Activated naive CD4-positive, alpha-beta T cell treated with anti-CD3 and anti-CD28 coated beads, Interleukin-2, amount 50 U/mL, for 16 hours (primary cell): ENCODE data around the gene VGLL4.
"Not testable (repeated sequence)": the region's sequence is repeated elsewhere in the genome, so short reads cannot be mapped to it uniquely, and the experiment has no call there.

Source experiments
- DNase-seq: peaks from one replicate; pipeline ENCODE4 v3.0.0-alpha.2; 2020

The VGLL4 gene

GRCh38 chr3:11582191-11582968 is 61.3 kb downstream of the VGLL4 start:
- DNase-seq, result no peak

DNA sequence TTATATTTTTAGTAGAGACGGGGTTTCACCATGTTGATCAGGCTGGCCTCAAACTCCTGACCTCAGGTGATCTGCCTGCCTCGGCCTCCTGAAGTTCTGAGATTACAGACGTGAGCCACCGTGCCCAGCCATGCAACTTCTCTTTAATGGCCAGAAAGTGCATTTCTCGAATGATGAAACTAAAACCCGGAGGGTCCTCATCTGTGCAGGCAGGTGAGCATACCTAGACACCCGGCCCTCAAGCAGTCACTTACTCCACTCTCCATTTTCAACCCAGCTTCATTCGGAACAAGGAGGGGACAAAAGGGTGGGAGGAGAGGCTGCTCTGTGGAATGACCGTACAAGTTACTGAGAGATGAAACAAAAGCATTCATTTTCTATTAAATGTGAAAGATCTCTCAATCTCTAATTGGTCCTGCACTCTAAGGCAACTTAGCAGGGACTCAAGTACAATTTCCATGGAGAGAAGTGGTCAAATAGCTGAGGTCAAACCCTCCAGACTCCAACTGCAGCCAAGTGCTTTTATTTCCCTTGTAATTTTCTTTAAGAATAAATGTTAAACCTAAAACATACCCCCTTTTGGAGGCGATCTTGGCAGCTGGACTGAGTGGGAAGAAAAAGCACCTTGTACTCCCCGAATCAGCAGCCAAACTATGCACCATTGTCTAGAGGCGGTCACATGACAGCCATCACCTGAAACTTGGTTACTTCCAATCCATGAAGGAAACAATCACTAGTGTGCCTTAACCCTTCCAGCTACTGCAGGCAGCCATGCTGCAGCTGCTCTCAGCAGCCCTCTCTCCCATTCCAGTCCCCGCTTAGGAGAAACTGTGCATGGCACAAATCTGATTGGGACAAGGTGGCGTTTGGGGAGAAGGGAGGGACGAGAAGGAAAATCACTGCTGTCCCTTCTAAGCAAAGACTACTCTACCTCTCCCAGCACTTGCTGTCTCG is 62.2 kb downstream of the VGLL4 start:
- DNase-seq, result no peak

DNA sequence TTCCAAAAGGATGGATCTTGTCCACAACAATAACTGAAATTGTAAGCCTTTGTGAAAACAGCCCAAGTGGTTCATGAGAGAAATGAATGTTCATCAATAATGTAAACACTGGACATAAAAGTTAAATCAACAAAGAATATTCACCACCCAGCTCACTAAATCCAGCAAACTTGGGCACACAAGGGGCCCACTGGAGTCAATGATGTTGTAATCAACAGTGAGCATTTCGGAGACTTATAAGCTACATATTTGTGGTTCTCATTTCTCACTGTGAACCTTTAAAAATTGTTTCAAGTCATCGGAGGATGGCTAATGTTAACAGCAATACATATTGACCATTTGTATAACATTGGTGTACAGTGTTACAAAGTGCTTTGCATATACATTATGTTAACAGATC is 63.1 kb downstream of the VGLL4 start:
- no peak for DNase-seq

GRCh38 chr3:11578169-11578568 is 65.5 kb downstream of the VGLL4 start:
- no peak for DNase-seq

DNA sequence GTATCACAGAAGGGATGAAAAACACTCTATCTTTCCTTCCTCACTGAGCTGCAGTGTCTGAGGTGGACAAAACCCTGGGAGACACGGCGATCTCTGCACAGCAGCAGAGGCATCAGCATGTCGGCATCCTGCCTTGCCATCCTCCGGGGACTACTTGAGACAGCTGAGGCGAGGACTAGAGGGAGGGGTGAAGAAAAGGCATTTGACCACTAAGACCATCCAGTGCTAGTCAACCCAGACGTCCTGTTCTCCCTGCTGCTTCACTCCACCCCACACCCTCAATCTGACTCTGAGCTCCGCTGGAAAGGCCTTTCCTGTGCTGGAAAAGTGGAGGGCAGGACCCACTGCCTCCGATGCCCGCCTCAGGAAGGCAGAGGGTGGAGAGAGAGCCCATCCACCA is 67.3 kb downstream of the VGLL4 start:
- DNase-seq, result no peak

DNA sequence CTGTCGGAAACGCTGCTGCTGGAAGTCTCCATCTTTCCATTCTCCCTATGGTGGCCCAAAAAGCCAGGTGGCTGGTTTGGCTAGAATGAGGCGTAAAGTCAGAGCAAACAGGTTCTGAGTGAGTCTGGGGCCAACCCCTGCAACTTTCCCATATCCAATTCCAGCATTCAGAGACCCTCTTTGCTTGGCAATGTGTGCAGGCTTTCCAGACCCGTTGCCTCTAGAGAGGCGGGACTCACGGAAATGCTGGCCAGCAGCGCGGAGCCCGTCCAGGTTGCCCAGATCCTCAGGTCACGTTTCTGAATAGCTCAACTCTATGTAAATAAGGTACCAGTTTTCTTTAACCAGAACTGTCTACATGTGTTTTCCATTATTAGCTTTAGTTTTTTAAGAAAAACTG is 68.0 kb downstream of the VGLL4 start:
- no peak for DNase-seq

GRCh38 chr3:11574981-11575669 is 68.6 kb downstream of the VGLL4 start:
- no peak for DNase-seq

- DNase-seq, result not testable (repeated sequence)
Measured at GRCh38 chr3:11572660-11573059, 71.1 kb downstream of the VGLL4 start.

DNA sequence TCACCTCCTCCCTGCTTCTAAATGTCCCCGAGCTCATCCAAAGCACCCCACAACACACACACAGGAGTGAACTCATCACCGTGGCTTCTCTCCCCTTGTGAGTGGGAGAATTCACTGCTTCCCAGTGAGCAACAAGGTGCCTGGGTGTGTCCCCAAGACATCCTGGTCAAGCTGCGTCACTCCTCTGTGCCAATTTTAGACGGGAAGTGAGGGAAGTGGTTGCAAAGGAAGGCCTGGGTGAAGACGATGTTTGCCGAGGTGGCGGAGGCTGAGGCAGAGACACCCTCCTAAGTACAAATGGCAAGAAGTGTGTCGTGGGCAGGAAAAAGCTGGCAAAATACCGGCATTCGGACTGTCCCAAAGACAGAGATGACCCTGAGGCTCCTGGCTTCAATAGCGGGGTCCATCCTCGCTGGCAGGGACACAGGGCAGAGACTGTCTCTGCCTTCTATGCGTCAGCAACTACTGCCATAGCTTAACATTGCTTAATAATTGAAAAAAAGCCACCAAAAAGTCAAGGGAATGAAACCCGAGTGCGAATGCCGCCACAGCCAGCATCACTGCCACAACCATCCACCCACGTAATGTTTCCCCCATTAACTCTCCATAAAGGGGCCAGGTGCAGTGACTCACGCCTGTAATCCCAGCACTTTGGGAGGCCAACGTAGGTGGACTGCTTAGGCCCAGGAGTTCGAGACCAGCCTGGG is 72.8 kb downstream of the VGLL4 start:
- no peak for DNase-seq

GRCh38 chr3:11570251-11570650 is 73.5 kb downstream of the VGLL4 start:
- no peak for DNase-seq

DNA sequence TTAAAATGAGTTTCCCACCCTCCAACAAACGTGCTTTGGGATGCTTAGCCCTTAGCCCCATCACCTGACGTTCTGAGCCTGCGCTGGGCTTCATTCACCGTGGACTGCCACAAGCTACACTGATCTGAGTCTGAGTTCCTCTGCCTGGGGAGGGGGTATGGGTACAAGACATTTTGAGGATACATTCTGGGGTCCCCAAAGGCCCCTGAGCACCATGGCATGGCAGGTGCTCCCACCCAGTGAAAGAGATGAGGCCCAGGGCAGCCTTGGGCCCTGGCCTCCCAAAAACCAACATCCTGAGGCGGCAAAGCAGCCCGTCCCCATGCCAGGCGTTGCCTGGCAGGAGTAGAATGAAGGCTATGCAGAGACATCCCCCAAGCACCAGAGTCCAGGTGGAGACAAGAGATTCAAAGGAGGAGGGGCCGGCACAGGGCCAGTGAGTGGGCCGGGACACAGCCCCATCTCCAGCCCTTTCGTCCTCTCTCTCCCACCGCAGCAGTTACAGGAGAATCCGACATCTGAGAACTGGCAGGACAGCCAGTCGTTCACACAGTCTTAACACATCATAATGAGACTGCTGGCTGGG is 74.5 kb downstream of the VGLL4 start:
- DNase-seq, result no peak

DNA sequence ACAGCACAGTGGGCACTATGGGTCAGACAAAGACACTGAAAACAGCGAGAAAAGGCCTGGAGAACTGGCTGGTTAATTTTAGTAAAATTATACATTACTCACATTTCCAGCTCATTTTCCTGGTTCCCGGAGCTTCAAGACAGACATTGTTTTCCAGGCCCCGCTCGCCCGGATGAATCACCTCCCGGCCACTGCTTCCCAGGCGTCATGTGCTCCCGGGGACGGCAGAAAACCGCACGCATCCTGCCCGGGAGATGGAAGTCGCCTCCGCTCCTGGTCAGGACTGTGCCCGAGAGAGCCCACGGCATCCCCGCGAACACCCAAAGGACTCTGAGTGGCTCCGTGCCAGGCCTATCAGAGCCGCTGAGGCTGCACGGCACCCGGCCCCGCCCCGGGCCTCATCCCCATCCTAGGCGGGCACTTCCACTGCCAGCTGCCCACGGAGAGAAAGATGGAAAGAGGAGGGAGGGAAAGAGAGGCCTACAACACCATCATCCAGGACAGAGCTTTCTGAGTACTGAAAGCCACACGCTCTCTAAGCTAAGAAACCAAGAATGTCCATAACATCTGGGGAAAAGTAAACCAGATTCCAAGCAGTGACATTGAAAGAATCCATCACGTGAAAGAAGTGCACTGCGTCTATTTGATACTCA is 75.1 kb downstream of the VGLL4 start:
- DNase-seq, result no peak

DNA sequence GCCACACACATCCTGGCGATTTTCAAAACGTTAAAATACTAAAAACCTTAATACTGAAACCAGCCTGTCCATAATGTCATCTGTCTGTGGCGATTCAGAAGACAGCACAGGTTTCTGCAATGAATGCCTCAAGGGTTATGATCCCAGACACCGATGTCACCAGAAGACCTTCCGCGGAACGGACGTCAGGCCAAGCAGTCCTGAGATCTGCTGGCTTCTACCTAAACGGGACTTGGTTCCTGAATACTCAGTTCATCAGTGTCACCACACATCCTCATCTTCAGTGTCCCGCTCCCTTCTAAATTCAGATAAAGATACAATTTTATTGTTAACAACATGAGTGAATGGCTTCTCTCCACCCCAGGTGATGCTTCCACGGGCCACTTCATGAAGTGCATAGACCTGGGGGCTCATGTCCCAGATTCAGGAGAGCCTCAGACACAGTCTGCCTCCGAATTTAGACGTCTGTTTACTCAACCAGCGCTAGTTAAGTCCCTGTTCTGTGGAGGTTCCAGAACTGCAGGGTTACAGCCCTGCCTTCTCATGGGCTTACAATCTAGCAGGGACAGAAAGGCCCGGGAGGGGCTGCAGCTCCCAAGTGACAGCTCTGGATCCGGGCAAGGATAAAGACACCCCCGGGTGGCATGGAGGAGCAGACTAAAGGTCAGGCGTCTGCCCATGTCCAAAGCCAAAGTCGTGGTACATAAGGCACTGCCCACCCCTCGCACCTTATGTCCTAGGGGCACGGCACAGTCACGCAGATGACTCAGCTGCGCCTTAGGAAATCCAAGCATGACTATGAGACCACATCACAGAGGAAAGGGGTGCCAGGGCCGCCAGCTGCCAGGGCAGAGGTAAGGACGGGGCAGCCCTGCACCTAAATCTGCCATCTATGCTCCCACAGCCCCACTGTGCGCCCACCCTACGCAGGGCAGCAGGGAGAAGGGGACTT is 75.9 kb downstream of the VGLL4 start:
- DNase-seq, result no peak

- no peak for DNase-seq
Measured at GRCh38 chr3:11566916-11567315, 76.8 kb downstream of the VGLL4 start.

- DNase-seq, result no peak
Measured at GRCh38 chr3:11566478-11566877, 77.2 kb downstream of the VGLL4 start.

DNA sequence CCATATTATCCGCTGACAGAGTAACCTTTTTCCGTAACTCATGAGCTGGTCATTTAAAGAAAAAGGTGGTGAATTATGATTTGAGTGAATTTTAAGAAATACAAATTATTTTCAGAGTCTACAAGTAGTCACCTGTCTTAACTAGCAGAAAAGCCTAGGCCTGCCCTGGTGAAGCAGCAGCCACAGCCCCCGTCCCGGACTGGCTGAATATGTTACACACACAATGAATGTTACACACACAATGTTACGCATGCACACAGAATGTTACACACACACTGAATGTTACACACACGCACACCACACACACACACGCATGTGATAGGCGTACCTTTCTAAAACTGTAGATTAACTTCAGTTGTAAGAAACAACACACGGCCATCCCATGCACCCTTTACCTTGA is 77.8 kb downstream of the VGLL4 start:
- DNase-seq, result no peak

DNA sequence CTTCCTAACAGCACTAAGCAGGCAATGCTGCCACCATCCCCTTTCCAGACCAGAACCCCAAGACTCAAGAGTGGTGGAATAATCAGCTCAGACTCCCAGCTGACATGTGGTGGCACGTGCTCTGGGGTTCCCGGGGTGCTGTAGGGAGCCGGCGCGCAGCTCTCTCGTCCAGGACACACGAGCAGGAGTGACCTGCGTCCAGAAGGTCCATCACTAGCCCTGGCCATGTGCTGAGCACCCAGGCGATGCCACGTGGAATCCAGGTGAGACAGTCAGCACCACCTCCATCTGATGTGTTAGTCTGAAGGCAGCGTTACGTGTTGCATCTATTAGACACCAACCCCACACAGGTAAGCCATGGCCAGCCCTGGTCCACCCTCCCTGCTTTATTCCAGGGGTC is 78.2 kb downstream of the VGLL4 start:
- no peak for DNase-seq

DNA sequence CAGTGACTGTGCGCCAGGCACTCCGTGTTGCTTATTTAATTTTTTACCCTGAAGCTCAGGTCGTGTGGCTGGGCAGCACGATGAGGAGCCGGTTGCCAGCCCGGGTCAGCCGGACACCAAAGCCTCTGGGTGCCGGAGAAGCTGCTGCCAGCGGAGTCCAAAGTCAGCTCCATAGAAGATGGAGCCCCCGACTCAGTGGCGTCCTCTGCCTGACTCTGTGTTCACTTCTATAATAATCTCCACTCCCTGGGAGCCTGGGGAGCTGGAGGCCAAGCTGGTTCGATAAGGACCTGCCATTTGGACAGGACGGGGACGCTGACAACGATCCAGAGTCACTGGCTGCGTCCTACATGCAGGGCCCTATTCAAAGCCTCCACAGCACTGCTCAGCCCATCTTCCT is 78.6 kb downstream of the VGLL4 start:
- no peak for DNase-seq

DNA sequence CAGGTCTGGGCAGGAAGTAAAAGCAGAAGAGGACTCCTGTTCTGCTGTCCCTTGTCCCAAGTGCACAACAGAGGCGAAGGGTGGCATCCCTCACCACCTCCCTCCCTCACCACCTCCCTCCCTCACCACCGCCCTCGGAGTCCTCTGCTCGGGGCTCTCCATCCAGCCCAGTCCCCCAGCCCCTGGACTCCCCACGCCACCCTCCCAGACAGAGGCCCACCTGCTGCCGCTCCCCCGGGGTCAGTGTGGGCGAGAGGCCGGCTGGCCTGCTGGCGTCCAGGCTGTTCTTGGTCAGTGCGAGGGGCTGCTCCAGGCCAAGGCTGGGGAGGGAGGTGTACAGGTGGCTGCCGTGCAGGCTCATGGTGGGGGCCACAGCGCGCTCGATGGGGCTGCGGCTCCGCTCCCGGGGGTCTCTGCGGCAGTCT is 79.1 kb downstream of the VGLL4 start:
- no peak for DNase-seq

GRCh38 chr3:11563865-11564185 is 79.9 kb downstream of the VGLL4 start:
- no peak for DNase-seq
